ENCODE measurements around the gene TEKT3.

- TF ChIP-seq MAFK (IDR thresholded peaks at IDR 0.05; ENCODE audit: low read depth, low read length), result no peak
- no peak for TF ChIP-seq POLR2A (IDR thresholded peaks at IDR 0.05; ENCODE audit: low read depth, low read length)
- no peak for TF ChIP-seq CTCF (conservative IDR thresholded peaks at IDR 0.05; ENCODE audit: low read depth, low read length)
- no peak for TF ChIP-seq CEBPB (IDR thresholded peaks at IDR 0.05; ENCODE audit: low read depth, low read length)
- TF ChIP-seq BHLHE40 (IDR thresholded peaks at IDR 0.05; ENCODE audit: low read depth, low read length), result no peak
- no peak for TF ChIP-seq NFE2L2 (IDR thresholded peaks at IDR 0.05; ENCODE audit: low read depth, low read length)
- TF ChIP-seq RFX5 (IDR thresholded peaks at IDR 0.05; ENCODE audit: low read depth, low read length), result no peak
Observed at GRCh38 chr17:15298176-15298575, 43.2 kb downstream of the TEKT3 start.
